Esophagus squamous epithelium (tissue), 4 donors: Measurements from ENCODE around the gene SPINK13.

Experiments
- CTCF ChIP-seq, 6 experiments: fragments of 450-650 bp in 4 of 6; fragments of 200-600 bp in 2 of 6; sonication (generic) in 2 of 6; IDR thresholded peaks; one replicate each; pipeline ENCODE4 v1.5.1; 2016 to 2019; ENCODE audit warnings: antibody characterized with exemption in 6 of 6, mild to moderate bottlenecking in 4 of 6, moderate library complexity in 4 of 6
- POLR2A ChIP-seq, 4 donors: fragments of 450-650 bp; IDR thresholded peaks; one replicate each; pipeline ENCODE4 v1.6.1; 2017; ENCODE audit warnings: antibody characterized with exemption in 4 of 4, mild to moderate bottlenecking in 4 of 4, moderate library complexity in 3 of 4

- TF ChIP-seq CTCF (IDR thresholded peaks at IDR 0.05), result no peak
- TF ChIP-seq POLR2A (IDR thresholded peaks at IDR 0.05), result no peak
Observed at GRCh38 chr5:148229840-148230239, 38.8 kb upstream of the SPINK13 start.
